CD4-positive, alpha-beta T cell treated with Interleukin-1 beta for 1 hour (primary cell): ENCODE results near the gene CCR2.

Source experiments
- DNase-seq, 2 donors: peaks; one replicate each; pipeline ENCODE4 v3.0.0-alpha.2; 2020 to 2022

Gene CCR2

GRCh38 chr3:46406443-46406787, 52.5 kb downstream of the CCR2 start:
- DNase-seq = peak in 1 of 2 donors; percentile 81

GRCh38 chr3:46406788-46407611, 53.1 kb downstream of the CCR2 start, which contains the start of the genes CCR5AS and CCRL2:
Gene CCR5AS, minus strand, starts transcription at chr3:46407066.
Gene CCRL2, plus strand, starts transcription at chr3:46407259. Its CDS starts 821 bp downstream, at chr3:46408080.
- peak; percentile 57 to 80 for DNase-seq

GRCh38 chr3:46407970-46408369, 54.1 kb downstream of the CCR2 start:
- no peak for DNase-seq

GRCh38 chr3:46408853-46409252, 54.9 kb downstream of the CCR2 start:
- DNase-seq = no peak

- DNase-seq = no peak
Measured at GRCh38 chr3:46409739-46410489, 56.0 kb downstream of the CCR2 start.
